Cardiac fibroblast (primary cell): Measurements from ENCODE around the gene MPHOSPH8.

Source experiments
- DNase-seq, 2 donors: peaks; one replicate each; pipeline versions ENCODE4 v3.0.0 to v3.0.0-alpha.2; 2010; ENCODE audit warnings: low read depth in 2 of 2
- H3K4me3 ChIP-seq, 2 donors: replicated peaks in 1 of 2; 1 replicate in 1 of 2; 2 replicates in 1 of 2; pipeline ENCODE4 v1.5.1; 2011; ENCODE audit warnings: low read depth in 2 of 2, low read length in 2 of 2, mild to moderate bottlenecking in 2 of 2, moderate library complexity in 1 of 2
- CTCF ChIP-seq: IDR thresholded peaks from one replicate; pipeline ENCODE4 v1.5.1; 2011; ENCODE audit warnings: low read depth, mild to moderate bottlenecking, low read length, inconsistent platforms

The MPHOSPH8 gene

GRCh38 chr13:19650742-19651141 is 17.3 kb downstream of the MPHOSPH8 start:
- H3K4me3 ChIP-seq = no peak overlapping the region
- no peak for DNase-seq
- TF ChIP-seq CTCF = no peak

- TF ChIP-seq CTCF = no peak
- H3K4me3 ChIP-seq = no peak overlapping the region
- no peak for DNase-seq
Measured at GRCh38 chr13:19657872-19658591, 24.6 kb downstream of the MPHOSPH8 start.

GRCh38 chr13:19658831-19659230 is 25.4 kb downstream of the MPHOSPH8 start:
- H3K4me3 ChIP-seq = no peak overlapping the region
- no peak for TF ChIP-seq CTCF
- no peak for DNase-seq

GRCh38 chr13:19661126-19661525 is 27.7 kb downstream of the MPHOSPH8 start:
- TF ChIP-seq CTCF = no peak
- no peak overlapping the region for H3K4me3 ChIP-seq
- no peak for DNase-seq

- no peak for DNase-seq
- TF ChIP-seq CTCF = no peak
- no peak overlapping the region for H3K4me3 ChIP-seq
Measured at GRCh38 chr13:19661561-19661960, 28.1 kb downstream of the MPHOSPH8 start.

GRCh38 chr13:19663416-19663979 is 30.0 kb downstream of the MPHOSPH8 start:
- H3K4me3 ChIP-seq = no peak overlapping the region
- no peak for TF ChIP-seq CTCF
- DNase-seq = no peak
